WTC11 (cell line): ENCODE measurements around the gene VWF.

ENCODE experiments used
- CBFB ChIP-seq: sonication (generic); formaldehyde crosslinking; IDR thresholded peaks from 2 replicates; pipeline ENCODE4 v1.8.1; 2022; ENCODE audit warnings: mild to moderate bottlenecking, low read depth, missing genetic modification reagents
- CREB1 ChIP-seq: sonication (generic); formaldehyde crosslinking; IDR thresholded peaks from 2 replicates; pipeline ENCODE4 v1.8.0; 2023; ENCODE audit warnings: mild to moderate bottlenecking, missing genetic modification reagents
- CREM ChIP-seq: sonication (generic); formaldehyde crosslinking; IDR thresholded peaks from 2 replicates; pipeline ENCODE4 v1.8.1; 2022; ENCODE audit warnings: mild to moderate bottlenecking, missing genetic modification reagents, moderate library complexity
- FOXP1 ChIP-seq: sonication (generic); formaldehyde crosslinking; IDR thresholded peaks from 2 replicates; pipeline ENCODE4 v1.8.0; 2022; ENCODE audit warnings: missing genetic modification reagents, mild to moderate bottlenecking, moderate library complexity, borderline replicate concordance
- IRF2 ChIP-seq: sonication (generic); formaldehyde crosslinking; IDR thresholded peaks from 2 replicates; pipeline ENCODE4 v1.8.0; 2022; ENCODE audit warnings: low read depth, missing genetic modification reagents, borderline replicate concordance
- JUN ChIP-seq: sonication (generic); formaldehyde crosslinking; IDR thresholded peaks from 2 replicates; pipeline ENCODE4 v1.8.0; 2023; ENCODE audit warnings: mild to moderate bottlenecking, missing genetic modification reagents
- MAX ChIP-seq: sonication (generic); formaldehyde crosslinking; IDR thresholded peaks from 2 replicates; pipeline ENCODE4 v1.8.0; 2022; ENCODE audit warnings: mild to moderate bottlenecking, missing genetic modification reagents
- TEAD4 ChIP-seq: sonication (generic); formaldehyde crosslinking; IDR thresholded peaks from 2 replicates; pipeline ENCODE4 v1.8.0; 2022; ENCODE audit warnings: mild to moderate bottlenecking, missing genetic modification reagents
- ZNF121 ChIP-seq: sonication (generic); formaldehyde crosslinking; IDR thresholded peaks from 2 replicates; pipeline ENCODE4 v1.8.0; 2023; ENCODE audit warnings: missing genetic modification reagents
- TF ChIP-seq, protein P1 (sequence below): fragments of 200-600 bp; IDR thresholded peaks from 2 replicates; pipeline ENCODE4 v1.8.0; 2022; ENCODE audit warnings: antibody characterized with exemption
- TF ChIP-seq, protein P2 (sequence below): sonication (generic); formaldehyde crosslinking; IDR thresholded peaks from 2 replicates; pipeline ENCODE4 v1.8.1; 2023; ENCODE audit warnings: mild to moderate bottlenecking, missing genetic modification reagents, moderate library complexity
- TF ChIP-seq, protein P3 (sequence below): sonication (generic); formaldehyde crosslinking; IDR thresholded peaks from 2 replicates; pipeline ENCODE4 v1.8.1; 2023; ENCODE audit warnings: mild to moderate bottlenecking, missing genetic modification reagents
- TF ChIP-seq, protein P4 (sequence below): sonication (generic); formaldehyde crosslinking; IDR thresholded peaks from 2 replicates; pipeline ENCODE4 v1.8.0; 2023; ENCODE audit warnings: mild to moderate bottlenecking, missing genetic modification reagents
- TF ChIP-seq, protein P5 (sequence below): sonication (generic); formaldehyde crosslinking; IDR thresholded peaks from 2 replicates; pipeline ENCODE4 v1.8.1; 2022; ENCODE audit warnings: low read depth, mild to moderate bottlenecking, moderate library complexity, missing genetic modification reagents, borderline replicate concordance

GRCh38 chr12:6135071-6135470, 10.6 kb upstream of the VWF start:
- TF ChIP-seq CREM (no peak), CBFB (CRISPR knock-in tag) (no peak), JUN (CRISPR knock-in tag) (no peak), CREB1 (no peak), TEAD4 (no peak), ZNF121 (CRISPR knock-in tag) (no peak), MAX (CRISPR knock-in tag) (no peak), IRF2 (CRISPR knock-in tag) (no peak), FOXP1 (CRISPR knock-in tag) (no peak)
- TF ChIP-seq, protein P1, sequence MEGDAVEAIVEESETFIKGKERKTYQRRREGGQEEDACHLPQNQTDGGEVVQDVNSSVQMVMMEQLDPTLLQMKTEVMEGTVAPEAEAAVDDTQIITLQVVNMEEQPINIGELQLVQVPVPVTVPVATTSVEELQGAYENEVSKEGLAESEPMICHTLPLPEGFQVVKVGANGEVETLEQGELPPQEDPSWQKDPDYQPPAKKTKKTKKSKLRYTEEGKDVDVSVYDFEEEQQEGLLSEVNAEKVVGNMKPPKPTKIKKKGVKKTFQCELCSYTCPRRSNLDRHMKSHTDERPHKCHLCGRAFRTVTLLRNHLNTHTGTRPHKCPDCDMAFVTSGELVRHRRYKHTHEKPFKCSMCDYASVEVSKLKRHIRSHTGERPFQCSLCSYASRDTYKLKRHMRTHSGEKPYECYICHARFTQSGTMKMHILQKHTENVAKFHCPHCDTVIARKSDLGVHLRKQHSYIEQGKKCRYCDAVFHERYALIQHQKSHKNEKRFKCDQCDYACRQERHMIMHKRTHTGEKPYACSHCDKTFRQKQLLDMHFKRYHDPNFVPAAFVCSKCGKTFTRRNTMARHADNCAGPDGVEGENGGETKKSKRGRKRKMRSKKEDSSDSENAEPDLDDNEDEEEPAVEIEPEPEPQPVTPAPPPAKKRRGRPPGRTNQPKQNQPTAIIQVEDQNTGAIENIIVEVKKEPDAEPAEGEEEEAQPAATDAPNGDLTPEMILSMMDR = no peak
- TF ChIP-seq, protein P2, sequence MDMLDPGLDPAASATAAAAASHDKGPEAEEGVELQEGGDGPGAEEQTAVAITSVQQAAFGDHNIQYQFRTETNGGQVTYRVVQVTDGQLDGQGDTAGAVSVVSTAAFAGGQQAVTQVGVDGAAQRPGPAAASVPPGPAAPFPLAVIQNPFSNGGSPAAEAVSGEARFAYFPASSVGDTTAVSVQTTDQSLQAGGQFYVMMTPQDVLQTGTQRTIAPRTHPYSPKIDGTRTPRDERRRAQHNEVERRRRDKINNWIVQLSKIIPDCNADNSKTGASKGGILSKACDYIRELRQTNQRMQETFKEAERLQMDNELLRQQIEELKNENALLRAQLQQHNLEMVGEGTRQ = no peak
- TF ChIP-seq, protein P3, sequence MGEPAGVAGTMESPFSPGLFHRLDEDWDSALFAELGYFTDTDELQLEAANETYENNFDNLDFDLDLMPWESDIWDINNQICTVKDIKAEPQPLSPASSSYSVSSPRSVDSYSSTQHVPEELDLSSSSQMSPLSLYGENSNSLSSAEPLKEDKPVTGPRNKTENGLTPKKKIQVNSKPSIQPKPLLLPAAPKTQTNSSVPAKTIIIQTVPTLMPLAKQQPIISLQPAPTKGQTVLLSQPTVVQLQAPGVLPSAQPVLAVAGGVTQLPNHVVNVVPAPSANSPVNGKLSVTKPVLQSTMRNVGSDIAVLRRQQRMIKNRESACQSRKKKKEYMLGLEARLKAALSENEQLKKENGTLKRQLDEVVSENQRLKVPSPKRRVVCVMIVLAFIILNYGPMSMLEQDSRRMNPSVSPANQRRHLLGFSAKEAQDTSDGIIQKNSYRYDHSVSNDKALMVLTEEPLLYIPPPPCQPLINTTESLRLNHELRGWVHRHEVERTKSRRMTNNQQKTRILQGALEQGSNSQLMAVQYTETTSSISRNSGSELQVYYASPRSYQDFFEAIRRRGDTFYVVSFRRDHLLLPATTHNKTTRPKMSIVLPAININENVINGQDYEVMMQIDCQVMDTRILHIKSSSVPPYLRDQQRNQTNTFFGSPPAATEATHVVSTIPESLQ (CRISPR knock-in tag) = no peak
- TF ChIP-seq, protein P4, sequence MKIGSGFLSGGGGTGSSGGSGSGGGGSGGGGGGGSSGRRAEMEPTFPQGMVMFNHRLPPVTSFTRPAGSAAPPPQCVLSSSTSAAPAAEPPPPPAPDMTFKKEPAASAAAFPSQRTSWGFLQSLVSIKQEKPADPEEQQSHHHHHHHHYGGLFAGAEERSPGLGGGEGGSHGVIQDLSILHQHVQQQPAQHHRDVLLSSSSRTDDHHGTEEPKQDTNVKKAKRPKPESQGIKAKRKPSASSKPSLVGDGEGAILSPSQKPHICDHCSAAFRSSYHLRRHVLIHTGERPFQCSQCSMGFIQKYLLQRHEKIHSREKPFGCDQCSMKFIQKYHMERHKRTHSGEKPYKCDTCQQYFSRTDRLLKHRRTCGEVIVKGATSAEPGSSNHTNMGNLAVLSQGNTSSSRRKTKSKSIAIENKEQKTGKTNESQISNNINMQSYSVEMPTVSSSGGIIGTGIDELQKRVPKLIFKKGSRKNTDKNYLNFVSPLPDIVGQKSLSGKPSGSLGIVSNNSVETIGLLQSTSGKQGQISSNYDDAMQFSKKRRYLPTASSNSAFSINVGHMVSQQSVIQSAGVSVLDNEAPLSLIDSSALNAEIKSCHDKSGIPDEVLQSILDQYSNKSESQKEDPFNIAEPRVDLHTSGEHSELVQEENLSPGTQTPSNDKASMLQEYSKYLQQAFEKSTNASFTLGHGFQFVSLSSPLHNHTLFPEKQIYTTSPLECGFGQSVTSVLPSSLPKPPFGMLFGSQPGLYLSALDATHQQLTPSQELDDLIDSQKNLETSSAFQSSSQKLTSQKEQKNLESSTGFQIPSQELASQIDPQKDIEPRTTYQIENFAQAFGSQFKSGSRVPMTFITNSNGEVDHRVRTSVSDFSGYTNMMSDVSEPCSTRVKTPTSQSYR (CRISPR knock-in tag) = no peak
- TF ChIP-seq, protein P5, sequence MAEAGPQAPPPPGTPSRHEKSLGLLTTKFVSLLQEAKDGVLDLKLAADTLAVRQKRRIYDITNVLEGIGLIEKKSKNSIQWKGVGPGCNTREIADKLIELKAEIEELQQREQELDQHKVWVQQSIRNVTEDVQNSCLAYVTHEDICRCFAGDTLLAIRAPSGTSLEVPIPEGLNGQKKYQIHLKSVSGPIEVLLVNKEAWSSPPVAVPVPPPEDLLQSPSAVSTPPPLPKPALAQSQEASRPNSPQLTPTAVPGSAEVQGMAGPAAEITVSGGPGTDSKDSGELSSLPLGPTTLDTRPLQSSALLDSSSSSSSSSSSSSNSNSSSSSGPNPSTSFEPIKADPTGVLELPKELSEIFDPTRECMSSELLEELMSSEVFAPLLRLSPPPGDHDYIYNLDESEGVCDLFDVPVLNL (CRISPR knock-in tag) = no peak
